Motor neuron (in vitro differentiated cells): Measurements from ENCODE around the gene PGP. TPM values are rescaled to one million over a fixed set of nuclear protein-coding genes. Genes with fewer than 3 reads are reported as not detected.

Source experiments
- ATAC-seq, 8 experiments: fragments of 200-7000 bp; cut with Tn5 transposase; replicated peaks in 6 of 8; 2 replicates each; pipeline ENCODE4 v1.8.0; 2021; ENCODE audit warnings: mild to moderate bottlenecking in 8 of 8, moderate library complexity in 8 of 8
- H3K27ac ChIP-seq, 2 donors: fragments of 250-450 bp; sonication (Bioruptor Pico); 2 replicates each; pipeline ENCODE4 v1.9.0; 2021; ENCODE audit warnings: antibody characterized with exemption in 2 of 2, mild to moderate bottlenecking in 2 of 2, moderate library complexity in 1 of 2
- H3K4me1 ChIP-seq, 2 donors: fragments of 250-450 bp; sonication (Bioruptor Pico); replicated peaks in 1 of 2; 2 replicates each; pipeline ENCODE4 v1.6.1; 2021; ENCODE audit warnings: antibody characterized with exemption in 2 of 2, mild to moderate bottlenecking in 2 of 2, moderate library complexity in 1 of 2
- H3K4me3 ChIP-seq, 5 donors: fragments of 250-450 bp; sonication (Bioruptor Pico); 2 replicates each; pipeline ENCODE4 v1.9.0; 2021; ENCODE audit warnings: antibody characterized with exemption in 5 of 5, mild to moderate bottlenecking in 5 of 5, moderate library complexity in 4 of 5
- WGBS, 10 experiments: fragments of 450-650 bp; shearing (Covaris generic); methylation state at CpG; one replicate each; pipeline ENCODE4 v1.0.0; 2022; 5-methylcytosine and 5-hydroxymethylcytosine counted together
- in situ Hi-C, 9 experiments: fragments of 400-800 bp; cut with MboI; loops; one replicate each; pipeline ENCODE4 v1.15.0; 2021; ENCODE audit warnings: low sequenced_read_pairs in 9 of 9, low pct_unique_long_range_greater_than_20kb in 2 of 9; ENCODE audit not compliant: unreplicated experiment in 9 of 9
- total RNA-seq, 8 experiments: library from RNA; unstranded; fragments of 300-600 nt; gene quantifications; 2 replicates each; pipeline versions ENCODE4 v1.2.3 to v1.2.4, GENCODE V29; 2022

Gene PGP
- total RNA-seq, 8 experiments from 2014 or later: 6.5 to 14.9 (median 9.9) TPM

GRCh38 chr16:2189252-2189893 lies 25.3 kb downstream of the PGP start:
- in situ Hi-C loops: no loop called here
- peak in 2 of 8 experiments; percentile 3 to 4 for ATAC-seq
- no CpG with 5 or more reads among the region's 25 CpGs for WGBS, 10 experiments
- no peak overlapping the region for H3K27ac ChIP-seq
- no peak overlapping the region for H3K4me3 ChIP-seq
- H3K4me1 ChIP-seq: peaks cover 12 to 18% of the 10 kb centered on the region in 2 donors

- Histone ChIP-seq H3K4me1 (peaks cover 4 to 11% of the 10 kb centered on the region in 2 donors), H3K27ac (no peak overlapping the region), H3K4me3 (no peak overlapping the region)
- in situ Hi-C loops: no loop called here
- no peak for ATAC-seq
- 100% methylated on average over 1 to 3 of the region's 8 CpGs; no CpG with 5 or more reads in 7 of the 10 experiments for WGBS, 10 experiments
Observed at GRCh38 chr16:2188395-2188794, 26.2 kb downstream of the PGP start.

GRCh38 chr16:2187212-2187611 lies 27.4 kb downstream of the PGP start:
- H3K4me1 ChIP-seq: peaks cover 4 to 11% of the 10 kb centered on the region in 2 donors
- no peak overlapping the region for H3K4me3 ChIP-seq
- ATAC-seq: no peak
- WGBS, 10 experiments: 46 to 100% (median 80%) methylated on average over 1 to 3 of the region's 17 CpGs; no CpG with 5 or more reads in 7 of the 10 experiments
- H3K27ac ChIP-seq: no peak overlapping the region
- in situ Hi-C loops: no loop called here

DNA sequence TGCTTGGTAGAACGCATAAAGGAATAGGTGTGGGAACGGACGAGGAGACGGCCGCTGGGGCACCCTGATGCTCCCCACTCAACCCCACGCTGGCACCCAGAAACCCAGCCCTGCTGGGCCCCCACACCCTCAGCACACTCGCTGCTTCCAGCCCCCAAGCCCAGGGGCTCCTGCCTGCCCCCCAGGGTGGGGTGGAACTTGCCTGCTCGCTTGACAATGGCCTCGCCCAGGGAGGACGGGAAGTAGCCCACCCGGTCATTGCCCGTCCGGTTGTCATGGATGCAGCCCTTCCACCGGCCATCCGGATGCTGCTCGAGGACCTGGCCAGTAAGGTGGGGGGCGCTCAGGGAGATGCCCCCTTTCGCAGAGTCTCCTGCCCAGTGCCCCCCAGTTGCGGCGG lies 28.1 kb downstream of the PGP start:
- Histone ChIP-seq H3K4me1 (peaks cover 9 to 17% of the 10 kb centered on the region in 2 donors), H3K27ac (no peak overlapping the region), H3K4me3 (no peak overlapping the region)
- ATAC-seq: no peak
- in situ Hi-C loops: no loop called here
- WGBS, 10 experiments: 93% methylated on average over 3 of the region's 20 CpGs; no CpG with 5 or more reads in 9 of the 10 experiments

DNA sequence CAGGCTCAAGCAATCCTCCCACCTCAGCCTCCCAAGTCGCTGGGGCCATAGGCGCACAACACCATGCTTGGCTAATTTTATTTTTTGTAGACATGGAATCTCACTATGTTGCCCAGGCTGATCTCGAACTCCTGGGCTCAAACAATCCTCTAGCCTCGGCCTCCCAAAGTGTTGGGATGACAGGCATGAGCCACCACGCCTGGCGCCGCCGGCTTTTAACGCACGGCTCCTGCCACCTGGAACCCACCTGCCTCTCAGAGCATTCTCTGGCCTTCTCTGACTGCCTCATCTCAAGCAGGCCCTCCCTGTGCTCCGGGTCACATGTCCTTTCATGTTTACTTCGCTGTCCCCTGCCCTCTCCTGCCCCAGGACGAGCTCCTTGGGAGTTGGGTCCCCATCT lies 28.6 kb downstream of the PGP start:
- no peak for ATAC-seq
- Histone ChIP-seq H3K4me1 (peaks cover 12 to 22% of the 10 kb centered on the region in 2 donors), H3K27ac (no peak overlapping the region), H3K4me3 (no peak overlapping the region)
- in situ Hi-C loops: no loop called here
- 60 to 100% (median 92%) methylated on average over 2 to 12 of the region's 13 CpGs; no CpG with 5 or more reads in 2 of the 10 experiments for WGBS, 10 experiments

- 83 to 100% (median 97%) methylated on average over 1 to 4 of the region's 20 CpGs; no CpG with 5 or more reads in 7 of the 10 experiments for WGBS, 10 experiments
- no peak for ATAC-seq
- in situ Hi-C loops: no loop called here
- H3K27ac ChIP-seq: no peak overlapping the region
- peaks cover 9 to 15% of the 10 kb centered on the region in 2 donors for H3K4me1 ChIP-seq
- no peak overlapping the region for H3K4me3 ChIP-seq
Observed at GRCh38 chr16:2184962-2185361, 29.7 kb downstream of the PGP start.

GRCh38 chr16:2184346-2184745 lies 30.3 kb downstream of the PGP start:
- H3K27ac ChIP-seq: no peak overlapping the region
- 88 to 94% (median 93%) methylated on average over 3 to 9 of the region's 19 CpGs; no CpG with 5 or more reads in 7 of the 10 experiments for WGBS, 10 experiments

GRCh38 chr16:2183671-2184070 lies 31.0 kb downstream of the PGP start:
- WGBS, 10 experiments: 91 to 100% (median 94%) methylated on average over 1 to 16 of the region's 30 CpGs; no CpG with 5 or more reads in 6 of the 10 experiments
- Histone ChIP-seq H3K4me1 (peaks cover 8 to 13% of the 10 kb centered on the region in 2 donors), H3K4me3 (no peak overlapping the region), H3K27ac (no peak overlapping the region)
- no peak for ATAC-seq
- in situ Hi-C loops: no loop called here

More at GRCh38 chr16:2184346-2184745, 30.3 kb downstream of the PGP start:
- peaks cover 8 to 13% of the 10 kb centered on the region in 2 donors for H3K4me1 ChIP-seq
- in situ Hi-C loops: no loop called here
- no peak overlapping the region for H3K4me3 ChIP-seq
- ATAC-seq: no peak

DNA sequence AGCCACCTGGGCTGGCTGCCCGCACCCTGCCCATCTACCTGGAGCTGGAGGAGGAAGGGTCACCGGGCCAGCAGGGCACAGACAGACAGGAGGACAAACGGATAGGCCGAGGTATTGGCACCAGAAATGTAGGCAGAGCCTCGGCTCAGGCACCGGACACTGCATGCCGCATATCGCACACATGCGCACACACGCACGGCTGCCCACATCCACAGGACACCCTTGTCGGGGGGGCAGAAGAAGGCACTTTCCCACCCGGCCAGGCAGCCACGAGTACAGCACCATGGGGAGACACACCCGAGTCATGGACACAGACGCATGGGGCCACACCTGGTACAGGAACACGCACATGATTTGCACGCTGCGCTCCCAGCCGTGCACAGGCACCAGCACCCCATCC lies 32.7 kb downstream of the PGP start:
- 63 to 100% (median 84%) methylated on average over 1 to 10 of the region's 20 CpGs; no CpG with 5 or more reads in 3 of the 10 experiments for WGBS, 10 experiments
- Histone ChIP-seq H3K27ac (no peak overlapping the region), H3K4me3 (no peak overlapping the region), H3K4me1 (peaks cover 8 to 13% of the 10 kb centered on the region in 2 donors)
- no peak for ATAC-seq
- in situ Hi-C loops: no loop called here

DNA sequence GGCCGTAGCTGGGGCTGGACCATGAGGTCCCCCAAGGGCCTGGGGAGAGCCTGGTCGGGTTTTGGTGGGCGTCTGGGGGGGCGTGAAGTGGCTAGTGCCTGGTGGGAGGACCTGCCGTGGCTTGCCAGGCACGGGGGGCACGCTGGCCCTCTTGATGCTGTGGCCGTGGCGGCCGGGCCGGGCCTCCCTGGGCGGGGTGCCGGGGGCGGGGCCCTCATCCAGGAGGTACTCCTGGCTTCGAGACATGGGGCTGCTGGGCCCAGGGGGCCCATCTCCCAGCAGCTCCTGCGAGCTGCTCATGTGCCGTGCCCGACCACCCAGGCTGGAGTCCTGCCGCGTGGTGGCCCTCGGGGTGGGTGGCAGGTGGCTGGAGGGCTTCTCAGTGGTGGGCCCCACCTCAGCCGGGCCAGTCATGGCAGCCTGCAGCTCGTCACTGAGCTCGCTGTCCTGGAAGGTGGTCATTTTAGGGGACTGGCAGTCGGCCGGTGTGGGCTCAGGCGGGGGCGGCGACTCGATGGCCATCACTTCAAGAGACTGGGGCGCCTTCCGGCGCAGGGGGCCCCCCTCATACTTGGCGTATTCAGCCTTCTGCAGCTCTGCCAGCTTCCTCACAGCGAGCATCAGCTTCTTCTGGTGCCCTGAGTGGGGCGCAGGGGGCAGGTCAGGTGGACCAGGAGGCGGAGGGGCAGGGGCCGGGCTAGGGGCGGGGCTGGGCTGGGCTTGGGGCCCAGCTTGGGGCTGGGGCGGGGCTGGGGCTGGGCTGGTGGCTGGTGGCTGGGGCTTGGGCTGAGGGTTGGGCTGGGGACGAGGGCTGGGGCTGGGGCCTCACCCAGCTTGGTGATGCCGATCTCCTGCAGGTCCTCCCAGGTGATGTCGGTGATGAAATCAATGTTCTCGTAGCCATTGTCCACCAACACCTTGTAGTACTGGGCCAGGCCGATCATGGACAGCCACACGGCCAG lies 33.4 kb downstream of the PGP start:
- H3K4me3 ChIP-seq: no peak overlapping the region
- in situ Hi-C loops: no loop called here
- WGBS, 10 experiments: 90 to 100% (median 100%) methylated on average over 1 to 2 of the region's 46 CpGs; no CpG with 5 or more reads in 6 of the 10 experiments
- peaks cover 8 to 13% of the 10 kb centered on the region in 2 donors for H3K4me1 ChIP-seq
- H3K27ac ChIP-seq: no peak overlapping the region
- ATAC-seq: peak in 5 of 8 experiments; percentile 6 to 43 (median 30)

GRCh38 chr16:2180461-2180860 lies 34.2 kb downstream of the PGP start:
- H3K4me1 ChIP-seq: peaks cover 8 to 13% of the 10 kb centered on the region in 2 donors
- no CpG with 5 or more reads among the region's 43 CpGs for WGBS, 10 experiments
- in situ Hi-C loops: no loop called here
- H3K4me3 ChIP-seq: no peak overlapping the region
- no peak for ATAC-seq
- no peak overlapping the region for H3K27ac ChIP-seq

GRCh38 chr16:2179576-2179975 lies 35.1 kb downstream of the PGP start:
- no peak for ATAC-seq
- Histone ChIP-seq H3K4me1 (peaks cover 8 to 13% of the 10 kb centered on the region in 2 donors), H3K27ac (no peak overlapping the region), H3K4me3 (no peak overlapping the region)
- WGBS, 10 experiments: 100% methylated on average over 9 of the region's 31 CpGs; no CpG with 5 or more reads in 9 of the 10 experiments
- in situ Hi-C loops: no loop called here

DNA sequence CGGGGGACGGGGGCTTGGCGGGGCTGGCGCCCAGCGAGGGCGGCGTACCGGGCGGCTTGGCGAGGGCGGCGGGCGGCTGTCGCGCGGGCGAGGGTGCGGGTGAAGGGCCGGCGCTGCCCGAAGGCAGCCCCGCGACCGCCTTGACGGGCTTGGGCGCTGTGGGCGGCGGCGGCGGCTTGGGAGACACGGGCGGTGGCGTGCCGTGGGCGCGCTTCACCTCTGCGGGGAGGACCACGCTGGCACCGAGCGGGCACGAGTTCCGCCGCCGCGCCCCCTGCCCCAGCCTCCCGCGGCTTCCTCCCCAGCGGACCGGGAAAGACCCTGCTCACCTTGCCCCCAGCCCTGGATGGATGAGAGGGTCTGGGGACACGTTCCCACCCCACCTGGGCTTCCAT lies 35.5 kb downstream of the PGP start:
- Histone ChIP-seq H3K27ac (no peak overlapping the region), H3K4me3 (no peak overlapping the region), H3K4me1 (peaks cover 8 to 13% of the 10 kb centered on the region in 2 donors)
- ATAC-seq: no peak
- 48% methylated on average over 5 of the region's 50 CpGs; no CpG with 5 or more reads in 9 of the 10 experiments for WGBS, 10 experiments
- in situ Hi-C loops: no loop called here
